K562 (cell line): ENCODE results near the gene BTBD2. TPM values are rescaled to one million over a fixed set of nuclear protein-coding genes. Genes with fewer than 3 reads are reported as not detected.

ENCODE experiments used
- ATAC-seq: fragments of 200-7000 bp; cut with Tn5 transposase; 3 replicates; pipeline ENCODE4 v1.9.1; 2020; ENCODE audit warnings: moderate library complexity
- BruUV-seq: library from RNA; stranded (reverse); fragments of 400-500 nt; replicated peaks from 2 replicates; lab custom pipeline; 2021; lab: Mats Ljungman, UMichigan
- CTCF ChIA-PET: fragments of 300-600 bp; formaldehyde crosslinking; extraction: SDS; loops from one replicate; lab custom pipeline; 2021; ENCODE audit warnings: low intra/inter-chr PET ratio; lab: Yijun Ruan, JAX
- POLR2A ChIA-PET: fragments of 300-600, 350-650 bp; sonication (Branson Sonifier 250); formaldehyde crosslinking; extraction: SDS; loops from one replicate; lab custom pipeline; 2021; ENCODE audit warnings: antibody characterized with exemption, inconsistent platforms; lab: Yijun Ruan, JAX
- DNase-seq, 4 experiments: peaks; one replicate each; pipeline versions ENCODE4 v3.0.0 to v3.0.0-alpha.2; 2011 to 2018; ENCODE audit warnings: low spot score in 3 of 4, mixed read lengths in 3 of 4; ENCODE audit errors: extremely low read depth in 1 of 4
- FAIRE-seq: peaks from 2 replicates; lab custom pipeline; 2011; peaks lifted over from hg19 to GRCh38; lab: Jason Lieb, UNC
- H2AFZ ChIP-seq: 2 replicates; pipeline ENCODE4 v1.6.0; 2011; ENCODE audit warnings: low read depth, low read length, control low read depth, inconsistent platforms
- H3K27ac ChIP-seq: fragments of 200-600 bp; 3 replicates; pipeline ENCODE4 v1.8.0; 2011; ENCODE audit warnings: low read depth, mild to moderate bottlenecking, control low read depth, inconsistent platforms, low read length, moderate library complexity, mixed read lengths; ENCODE audit errors: extremely low read depth
- H3K27me3 ChIP-seq, 2 experiments: fragments of 300-600 bp in 1 of 2; 2 replicates in 1 of 2; 3 replicates in 1 of 2; pipeline versions ENCODE4 v1.6.0 to v1.8.0; 2011; ENCODE audit warnings: inconsistent platforms in 2 of 2, low read length in 2 of 2, mild to moderate bottlenecking in 1 of 2, mixed read lengths in 1 of 2, moderate library complexity in 1 of 2; ENCODE audit not compliant: control insufficient read depth in 2 of 2, insufficient read depth in 2 of 2
- H3K36me3 ChIP-seq: fragments of 300-600 bp; 3 replicates; pipeline ENCODE4 v1.8.0; 2011; ENCODE audit warnings: mild to moderate bottlenecking, low read length, inconsistent platforms; ENCODE audit not compliant: control insufficient read depth, insufficient read depth
- H3K4me1 ChIP-seq, 2 experiments: fragments of 200-600 bp in 1 of 2; replicated peaks in 1 of 2; 2 replicates in 1 of 2; 3 replicates in 1 of 2; pipeline versions ENCODE4 v1.5.1 to v1.8.0; 2011; ENCODE audit warnings: inconsistent platforms in 2 of 2, low read length in 2 of 2, mild to moderate bottlenecking in 1 of 2, mixed read lengths in 1 of 2, moderate library complexity in 1 of 2; ENCODE audit not compliant: control insufficient read depth in 2 of 2, insufficient read depth in 2 of 2
- H3K4me2 ChIP-seq: 2 replicates; pipeline ENCODE4 v1.6.1; 2011; ENCODE audit warnings: low read length, control low read depth, inconsistent platforms, mixed read lengths; ENCODE audit not compliant: insufficient read depth
- H3K4me3 ChIP-seq: fragments of 200-600 bp; sonication (generic), shearing (Covaris generic); 2 replicates; pipeline ENCODE4 v1.5.1; 2016; ENCODE audit warnings: control low read depth, inconsistent platforms
- H3K79me2 ChIP-seq: fragments of 200-600 bp; 3 replicates; pipeline ENCODE4 v1.8.0; 2011; ENCODE audit warnings: low read length, inconsistent platforms; ENCODE audit not compliant: control insufficient read depth, insufficient read depth
- H3K9ac ChIP-seq, 2 experiments: 2 replicates each; pipeline versions ENCODE4 v1.6.0 to v1.6.1; 2011; ENCODE audit warnings: low read depth in 2 of 2, low read length in 2 of 2, control low read depth in 1 of 2, inconsistent platforms in 1 of 2, mild to moderate bottlenecking in 1 of 2, mixed read lengths in 1 of 2; ENCODE audit not compliant: insufficient read depth in 1 of 2
- H3K9me1 ChIP-seq: one replicate; pipeline ENCODE4 v1.6.0; 2011; ENCODE audit warnings: inconsistent platforms, mild to moderate bottlenecking, low read length, moderate library complexity; ENCODE audit not compliant: control insufficient read depth, insufficient read depth
- H3K9me3 ChIP-seq: replicated peaks from 2 replicates; pipeline ENCODE4 v1.5.1; 2011; ENCODE audit warnings: low read depth, low read length, inconsistent platforms; ENCODE audit not compliant: control insufficient read depth, insufficient read depth
- H4K20me1 ChIP-seq: replicated peaks from 2 replicates; pipeline ENCODE4 v1.6.1; 2011; ENCODE audit warnings: low read length, inconsistent platforms, mixed read lengths; ENCODE audit not compliant: control insufficient read depth, insufficient read depth
- IRF2 ChIP-seq: sonication (generic); formaldehyde crosslinking; IDR thresholded peaks from 2 replicates; pipeline ENCODE4 v1.8.1; 2022; ENCODE audit warnings: mild to moderate bottlenecking, missing genetic modification reagents
- ZNF512 ChIP-seq: IDR thresholded peaks from 2 replicates; pipeline ENCODE4 v1.6.1; 2016; ENCODE audit warnings: missing genetic modification characterization, missing compliant biosample characterization
- WGBS: fragments of 100-300 bp; shearing (Covaris generic); methylation state at CpG from one replicate; pipeline ENCODE4 v1.1.6; 2016; ENCODE audit warnings: low coverage, mixed read lengths; ENCODE audit not compliant: insufficient coverage; ENCODE audit errors: missing lambda C conversion rate; 5-methylcytosine and 5-hydroxymethylcytosine counted together
- in situ Hi-C: fragments of 300-500 bp; cut with MboI; formaldehyde crosslinking; loops from 4 replicates; pipeline ENCODE4 v1.15.0; 2018; ENCODE audit warnings: inconsistent platforms, mixed read lengths
- intact Hi-C: fragments of 100-400 bp; cut with micrococcal nuclease; formaldehyde crosslinking; loops from 2 replicates; pipeline ENCODE4 v1.14.2; 2022
- polyA plus RNA-seq, 8 experiments: library from polyadenylated mRNA; depleted of rRNA in 4 of 8; stranded (reverse) in 5 of 8; unstranded in 3 of 8; fragments of >200 nt; fragmentation: Nextera tagmentation in 2 of 8; fragmentation: Illumina TruSeq in 1 of 8; extraction: Ambion mirVana in 2 of 8; extraction: Trizol in 1 of 8; gene quantifications; 2 replicates each; pipeline versions ENCODE4 v1.2.1 to v1.2.3, GENCODE V29; 2011 to 2014; ENCODE audit warnings: inconsistent platforms in 1 of 8, missing spikeins in 1 of 8
- total RNA-seq, 7 experiments: library from RNA; depleted of rRNA in 6 of 7; stranded (reverse); fragments of >200 nt in 6 of 7; fragmentation: Illumina TruSeq in 2 of 7; extraction: Trizol in 2 of 7; gene quantifications; 2 replicates each; pipeline versions ENCODE4 v1.2.1 to v1.2.3, GENCODE V29; 2011 to 2021; ENCODE audit warnings: low replicate concordance in 1 of 7

The BTBD2 gene
- total and polyA plus RNA-seq, 9 of the 15 experiments (the other 6 are each of a cell fraction or from before 2014, with no cell fraction given), result 0.10 to 15.6 (median 6.9) TPM

- 69% methylated on average over 2 of the region's 2 CpGs for WGBS
- Histone ChIP-seq H3K4me2 (no peak overlapping the region), H3K79me2 (no peaks in the 10 kb centered on the region), H3K27me3 (no peaks in the 10 kb centered on the region), H2AFZ (no peak overlapping the region), H3K9me3 (no peaks in the 10 kb centered on the region), H3K27ac (no peak overlapping the region), H3K9me1 (no peaks in the 10 kb centered on the region), H3K4me3 (no peak overlapping the region), H4K20me1 (no peaks in the 10 kb centered on the region)
- ChIA-PET POLR2A (interaction anchor here (0.6 to 1.3 kb wide), 3 partner anchors 10 to 37 kb away, joined by 3 read pairs; no protein-coding TSS in a partner anchor), CTCF (no interaction called here)
- BruUV-seq, result no TSS peak
- no peak for DNase-seq
- no peak for ATAC-seq
- intact Hi-C loops, result no loop called here
- TF ChIP-seq ZNF512 (peak; percentile 72; the same call in 1 of the 2 replicates), IRF2 (CRISPR knock-in tag) (no peak)
- TF ChIP-seq, all 486 proteins: peak for 1
- H3K36me3 ChIP-seq, result no peaks in the 10 kb centered on the region
- H3K4me1 ChIP-seq, result peaks cover 0 to 8% of the 10 kb centered on the region in 2 experiments; a peak in 2 of 5 replicates
- H3K9ac ChIP-seq, result no peak overlapping the region
- FAIRE-seq, result no peak
- in situ Hi-C loops, result loop anchor here (5.0 kb wide), 1 partner anchor 45 kb away; no protein-coding TSS in a partner anchor
These were observed 6.8 kb upstream of the BTBD2 start for GRCh38 chr19:2022289-2022688.
